Activated T-cell treated with anti-CD3 and anti-CD28 coated beads for 48 hours (primary cell): ENCODE measurements around the gene TP53.
A peak's percentile ranks its signal among the peaks of the same experiment; 100 is the strongest.

Experiments used
- DNase-seq: peaks from one replicate; pipeline ENCODE4 v3.0.0-alpha.2; 2020; ENCODE audit warnings: low read depth

Gene TP53

DNA sequence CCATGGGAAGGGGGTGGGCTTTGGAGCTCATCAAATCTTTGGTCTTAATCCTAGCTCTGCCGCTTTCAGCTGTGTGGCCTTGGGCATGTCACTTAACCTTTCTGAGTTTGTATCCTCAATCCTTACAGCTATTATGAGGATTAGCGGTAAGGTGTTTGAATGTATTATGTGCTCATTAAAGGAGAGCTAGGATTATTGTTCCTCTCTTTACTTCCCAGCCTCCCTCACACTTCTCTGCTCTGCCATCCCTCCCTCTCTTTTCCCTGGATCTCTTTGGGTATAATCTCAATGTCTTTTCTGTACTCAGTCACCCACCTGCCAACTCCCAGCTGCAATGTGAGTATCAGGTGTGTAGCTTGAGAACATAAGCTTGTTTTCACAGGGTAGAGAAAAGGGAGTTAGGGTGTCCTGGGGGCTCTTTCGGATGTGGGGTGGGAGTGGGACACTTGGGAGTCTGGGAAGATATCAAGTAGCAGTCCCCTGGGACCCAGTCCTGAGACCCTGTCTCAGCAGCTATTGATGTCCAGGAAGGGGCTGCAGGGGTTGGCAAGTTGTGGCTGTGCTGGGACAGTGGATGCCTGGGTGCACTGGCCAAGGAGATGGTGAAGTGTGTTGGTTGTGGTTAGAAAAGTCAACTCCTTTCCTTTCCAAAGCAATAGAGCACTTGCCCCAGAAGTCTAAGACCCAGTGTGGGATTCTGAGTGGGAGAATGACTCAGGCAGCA is 19.5 kb upstream of the TP53 start:
- DNase-seq = no peak

DNA sequence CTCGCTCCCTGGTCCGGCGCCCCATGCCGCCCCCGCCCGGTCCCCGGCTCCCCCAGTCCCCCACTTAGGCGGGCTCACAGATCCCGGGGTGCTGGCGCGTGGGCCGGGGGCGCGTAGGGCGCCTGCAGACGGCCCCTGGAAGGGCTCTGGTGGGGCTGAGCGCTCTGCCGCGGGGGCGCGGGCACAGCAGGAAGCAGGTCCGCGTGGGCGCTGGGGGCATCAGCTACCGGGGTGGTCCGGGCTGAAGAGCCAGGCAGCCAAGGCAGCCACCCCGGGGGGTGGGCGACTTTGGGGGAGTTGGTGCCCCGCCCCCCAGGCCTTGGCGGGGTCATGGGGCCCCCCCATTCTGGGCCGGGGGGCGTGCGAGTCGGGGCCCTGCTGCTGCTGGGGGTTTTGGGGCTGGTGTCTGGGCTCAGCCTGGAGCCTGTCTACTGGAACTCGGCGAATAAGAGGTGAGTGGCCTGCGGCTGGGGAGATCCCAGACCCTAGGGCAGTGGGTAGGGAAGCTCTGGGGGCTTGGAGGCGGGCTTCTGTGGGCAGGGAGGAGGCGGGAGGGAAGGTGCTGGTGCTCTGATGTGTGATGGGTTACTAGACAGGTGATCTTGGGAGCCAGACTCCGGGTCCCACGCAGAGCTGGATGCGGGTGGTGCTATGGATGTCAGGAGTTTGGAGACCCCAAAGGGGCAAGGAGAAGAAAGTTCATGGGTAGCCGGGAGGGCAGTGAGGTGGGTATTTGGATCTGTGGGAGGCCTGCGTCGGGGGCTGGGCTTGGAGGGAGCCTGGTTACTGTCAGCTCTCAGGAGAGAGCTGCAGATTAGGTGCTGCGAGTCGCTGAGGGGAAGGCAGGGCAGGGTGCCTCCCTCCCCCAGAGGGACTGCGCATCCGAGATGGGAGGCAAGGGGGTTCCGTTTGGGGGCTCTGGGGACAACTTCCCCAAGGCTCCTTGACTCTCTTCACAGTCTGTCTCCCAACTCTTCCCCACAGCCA is 18.3 kb upstream of the TP53 start:
- DNase-seq = no peak

DNA sequence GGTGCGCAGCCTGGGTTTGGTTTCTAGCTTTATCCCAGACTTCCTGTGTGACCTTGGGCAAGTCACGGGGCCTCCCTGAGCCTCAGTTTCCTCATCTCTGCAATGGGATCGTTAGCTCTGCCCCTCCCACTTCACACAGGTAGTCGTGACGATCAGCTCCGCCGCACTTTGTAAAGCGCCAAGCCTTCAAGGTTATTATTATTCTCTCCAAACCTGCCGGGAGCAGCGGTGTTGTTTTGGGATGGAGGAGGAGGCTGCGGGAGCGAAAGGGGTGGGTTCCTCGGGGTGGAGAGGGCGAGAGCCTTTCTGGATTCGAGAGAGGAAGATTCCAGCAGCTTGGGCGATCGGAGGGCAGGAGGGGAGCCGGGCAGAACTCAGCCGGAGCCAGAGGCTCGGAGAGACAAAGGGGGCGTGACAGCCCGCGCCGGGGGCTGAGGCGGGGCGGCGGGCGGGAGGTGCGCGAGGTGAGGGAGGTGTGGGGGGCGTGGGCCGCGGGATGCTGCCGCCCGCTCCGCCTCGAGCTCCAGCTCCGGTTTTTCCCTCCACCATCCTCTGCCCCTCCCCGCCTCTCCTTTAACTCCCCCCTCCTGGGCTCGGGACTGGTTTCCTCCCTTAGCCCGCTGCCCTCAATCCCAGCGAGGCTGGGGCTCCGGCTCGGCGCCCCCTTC is 17.4 kb upstream of the TP53 start, which contains the start of gene EFNB3:
Gene EFNB3, plus strand, starts transcription at position 602 of the 668 bp plus-strand sequence. CDS start 397 bp downstream, outside the sequence.
- no peak for DNase-seq

DNA sequence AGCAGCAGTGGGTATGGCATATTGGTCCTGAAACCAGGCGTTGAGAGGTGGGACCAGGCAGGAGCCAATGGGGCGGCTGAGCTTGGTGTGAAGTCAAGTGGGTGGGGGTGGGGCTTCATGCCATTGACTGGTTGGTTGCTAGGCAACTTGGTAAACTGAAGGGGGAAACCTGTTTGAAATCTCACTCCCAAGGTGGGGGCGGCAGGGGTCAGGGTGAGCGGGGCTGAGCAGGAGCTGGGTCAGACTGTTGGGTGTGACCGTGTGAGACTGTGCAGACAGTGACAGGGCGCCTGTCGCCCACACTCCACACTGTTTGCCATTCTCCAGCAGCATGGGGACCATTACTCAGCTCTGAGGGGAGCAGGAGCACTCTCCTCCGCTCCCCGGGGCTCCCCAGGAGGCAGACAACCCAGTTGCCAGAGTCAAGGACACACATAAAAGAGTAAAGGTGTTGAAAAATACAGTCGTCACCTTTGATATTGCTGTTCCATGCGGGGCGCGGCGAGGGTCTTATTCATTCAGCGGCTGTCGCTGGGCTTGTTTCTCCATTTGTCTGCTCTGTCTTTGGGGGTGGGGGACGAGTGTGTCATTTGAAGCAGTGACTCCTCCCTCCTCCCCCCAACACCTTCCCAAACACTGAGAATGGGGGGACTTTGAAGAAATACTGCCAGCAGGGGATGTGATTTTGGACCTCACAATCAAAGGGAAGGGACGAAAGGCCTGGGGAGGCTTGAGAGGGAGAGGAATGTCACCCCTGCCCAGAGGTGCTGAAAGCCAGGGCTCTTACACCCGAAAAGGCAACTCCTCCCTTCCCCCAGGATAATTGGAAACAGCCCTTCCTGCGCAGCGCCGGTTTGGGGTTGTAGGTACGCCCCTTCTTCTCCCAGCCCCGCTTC is 16.5 kb upstream of the TP53 start:
- DNase-seq = no peak

DNA sequence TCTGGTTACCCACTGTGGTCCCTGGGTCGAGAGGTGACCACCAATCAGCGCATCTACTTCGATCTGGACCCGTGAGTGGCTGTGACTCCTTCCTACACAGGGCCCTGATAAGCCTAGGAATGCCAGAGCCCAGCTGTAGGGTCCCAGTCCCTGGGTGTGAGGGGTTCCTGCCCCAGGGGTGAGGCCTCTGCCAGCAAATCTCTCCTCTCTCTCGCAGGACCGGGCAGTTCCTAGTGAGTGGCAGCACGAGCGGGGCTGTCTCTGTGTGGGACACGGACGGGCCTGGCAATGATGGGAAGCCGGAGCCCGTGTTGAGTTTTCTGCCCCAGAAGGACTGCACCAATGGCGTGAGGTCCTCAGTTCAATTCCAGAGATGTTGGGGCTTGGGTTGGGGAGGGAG is 15.5 kb upstream of the TP53 start:
- DNase-seq = no peak

DNA sequence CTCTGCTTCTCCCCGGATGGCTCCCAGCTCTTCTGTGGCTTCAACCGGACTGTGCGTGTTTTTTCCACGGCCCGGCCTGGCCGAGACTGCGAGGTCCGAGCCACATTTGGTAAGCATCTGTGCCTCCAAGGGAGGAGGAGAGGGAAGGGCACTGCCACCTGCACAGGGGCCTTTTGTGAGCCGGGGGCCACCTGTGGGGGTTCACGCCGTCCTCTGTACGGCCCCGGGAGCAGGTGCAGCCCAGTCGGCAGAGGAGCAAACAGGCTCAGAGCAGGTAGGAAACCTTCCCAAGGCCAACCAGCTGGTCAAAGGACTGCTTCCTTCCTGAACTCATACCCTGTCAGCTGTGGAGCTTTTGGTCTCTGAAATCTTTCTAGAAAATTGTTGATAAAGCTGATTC is 14.4 kb upstream of the TP53 start:
- DNase-seq = no peak

DNA sequence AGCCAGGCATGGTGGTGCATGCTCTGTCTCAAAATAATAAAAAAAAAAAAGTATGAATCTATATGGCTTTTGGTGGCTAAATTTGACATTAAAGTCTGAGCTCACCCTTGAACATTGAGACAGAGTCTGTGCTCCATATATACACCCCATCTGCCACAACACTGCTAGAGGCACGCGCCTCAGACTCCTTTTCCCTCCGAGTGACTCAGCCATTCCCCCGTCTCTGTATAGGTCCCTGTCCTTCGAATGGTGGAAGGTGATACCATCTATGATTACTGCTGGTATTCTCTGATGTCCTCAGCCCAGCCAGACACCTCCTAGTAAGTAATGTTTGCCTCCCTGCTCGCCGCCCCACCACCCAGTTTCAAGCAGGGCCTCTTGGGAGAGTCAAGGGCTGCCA is 13.2 kb upstream of the TP53 start:
- no peak for DNase-seq

DNA sequence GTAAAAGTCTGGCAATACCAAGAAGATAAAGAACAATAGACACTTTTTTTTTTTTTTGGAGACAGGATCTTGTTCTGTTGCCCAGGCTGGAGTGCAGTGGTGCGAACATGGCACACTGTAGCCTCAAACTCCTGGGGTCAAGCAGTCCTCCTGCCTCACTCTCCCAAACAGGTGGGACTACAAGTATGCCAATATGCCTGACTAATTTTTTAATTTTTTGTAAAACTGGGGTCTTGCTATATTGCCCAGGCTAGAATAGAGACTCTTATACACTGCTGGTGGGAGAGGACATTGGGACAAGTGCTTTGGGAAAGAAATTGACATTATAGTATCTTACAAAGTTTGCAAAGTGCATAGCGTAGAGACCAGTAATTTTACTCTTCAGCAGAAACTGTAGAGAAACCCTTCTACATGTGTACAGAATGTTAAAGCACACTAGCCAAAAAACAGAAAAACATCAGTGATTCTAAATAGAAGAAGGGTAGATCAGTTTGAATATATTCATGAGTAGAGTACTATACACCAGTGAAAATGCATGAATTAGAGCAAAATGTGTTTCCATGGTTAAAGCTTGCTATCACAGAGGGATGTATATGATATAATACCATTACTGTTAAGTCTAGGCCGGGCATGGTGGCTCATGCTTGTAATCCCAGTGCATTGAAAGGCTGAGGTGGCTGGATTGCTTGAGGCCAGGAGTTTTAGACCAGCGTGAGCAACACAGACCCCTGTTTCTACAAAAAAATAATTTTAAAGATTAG is 10.7 kb upstream of the TP53 start:
- DNase-seq = no peak

DNA sequence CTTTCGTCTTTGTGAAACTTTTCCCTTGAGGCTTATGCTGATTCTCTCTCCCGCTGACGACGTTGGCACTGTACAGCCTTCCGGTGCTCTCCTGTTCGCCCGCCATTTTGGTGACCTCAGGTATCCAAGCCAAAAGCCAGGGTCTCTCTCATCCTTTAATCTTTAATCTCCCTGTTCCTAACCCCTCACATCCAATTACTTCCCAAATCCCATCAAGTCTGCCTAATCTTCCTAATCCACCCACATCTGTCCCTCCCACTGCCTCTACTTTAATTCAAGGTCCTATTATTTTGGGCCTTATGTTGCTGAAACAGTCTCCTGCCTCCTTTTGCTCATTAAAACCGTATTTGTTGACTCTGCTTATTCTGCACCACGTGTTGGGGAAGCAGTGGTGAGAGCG is 8.3 kb upstream of the TP53 start:
- no peak for DNase-seq

DNA sequence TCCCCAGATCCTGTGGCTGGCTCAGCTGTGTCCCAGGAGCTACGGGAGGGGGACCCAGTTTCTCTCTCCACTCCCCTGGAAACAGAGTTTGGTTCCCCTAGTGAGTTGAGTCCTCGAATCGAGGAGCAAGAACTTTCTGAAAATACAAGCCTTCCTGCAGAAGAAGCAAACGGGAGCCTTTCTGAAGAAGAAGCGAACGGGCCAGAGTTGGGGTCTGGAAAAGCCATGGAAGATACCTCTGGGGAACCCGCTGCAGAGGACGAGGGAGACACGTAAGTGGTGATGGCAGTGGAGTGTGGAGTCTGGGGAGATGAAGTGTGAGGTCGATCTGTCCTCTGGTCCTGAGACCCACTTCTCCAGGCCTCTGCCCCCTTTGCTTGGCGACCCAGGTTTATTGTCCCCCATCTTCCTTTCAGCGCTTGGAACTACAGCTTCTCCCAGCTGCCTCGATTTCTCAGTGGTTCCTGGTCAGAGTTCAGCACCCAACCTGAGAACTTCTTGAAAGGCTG is 1.6 kb upstream of the TP53 start:
- no peak for DNase-seq

DNA sequence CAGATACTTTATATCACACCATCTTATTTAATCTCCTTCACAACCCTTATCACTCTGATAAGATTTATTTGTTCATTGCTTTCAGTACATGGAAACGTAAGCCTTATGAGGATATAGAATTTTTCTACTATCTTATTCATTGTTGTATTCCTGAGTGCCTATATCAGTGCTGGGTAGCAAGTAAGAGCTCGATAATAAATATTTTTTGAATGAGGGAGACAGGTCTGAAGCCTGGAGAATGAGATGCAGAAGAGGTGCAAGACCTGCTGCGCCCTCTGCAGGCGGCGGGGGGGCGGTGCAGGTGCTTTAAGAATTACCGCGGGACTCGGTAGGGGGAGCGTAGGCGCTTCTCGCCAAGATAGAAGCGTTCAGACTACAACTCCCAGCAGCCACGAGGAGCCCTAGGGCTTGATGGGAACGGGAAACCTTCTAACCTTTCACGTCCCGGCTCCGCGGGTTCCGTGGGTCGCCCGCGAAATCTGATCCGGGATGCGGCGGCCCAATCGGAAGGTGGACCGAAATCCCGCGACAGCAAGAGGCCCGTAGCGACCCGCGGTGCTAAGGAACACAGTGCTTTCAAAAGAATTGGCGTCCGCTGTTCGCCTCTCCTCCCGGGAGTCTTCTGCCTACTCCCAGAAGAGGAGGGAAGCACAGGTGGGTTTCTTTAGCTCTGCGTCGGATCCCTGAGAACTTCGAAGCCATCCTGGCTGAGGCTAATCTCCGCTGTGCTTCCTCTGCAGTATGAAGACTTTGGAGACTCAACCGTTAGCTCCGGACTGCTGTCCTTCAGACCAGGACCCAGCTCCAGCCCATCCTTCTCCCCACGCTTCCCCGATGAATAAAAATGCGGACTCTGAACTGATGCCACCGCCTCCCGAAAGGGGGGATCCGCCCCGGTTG is 868 bp upstream of the TP53 start, which contains the start of gene WRAP53:
Gene WRAP53, plus strand, starts transcription at position 570 of the 900 bp plus-strand sequence. Its CDS starts 172 bp downstream, at position 742.
- DNase-seq = peak; percentile 92

DNA sequence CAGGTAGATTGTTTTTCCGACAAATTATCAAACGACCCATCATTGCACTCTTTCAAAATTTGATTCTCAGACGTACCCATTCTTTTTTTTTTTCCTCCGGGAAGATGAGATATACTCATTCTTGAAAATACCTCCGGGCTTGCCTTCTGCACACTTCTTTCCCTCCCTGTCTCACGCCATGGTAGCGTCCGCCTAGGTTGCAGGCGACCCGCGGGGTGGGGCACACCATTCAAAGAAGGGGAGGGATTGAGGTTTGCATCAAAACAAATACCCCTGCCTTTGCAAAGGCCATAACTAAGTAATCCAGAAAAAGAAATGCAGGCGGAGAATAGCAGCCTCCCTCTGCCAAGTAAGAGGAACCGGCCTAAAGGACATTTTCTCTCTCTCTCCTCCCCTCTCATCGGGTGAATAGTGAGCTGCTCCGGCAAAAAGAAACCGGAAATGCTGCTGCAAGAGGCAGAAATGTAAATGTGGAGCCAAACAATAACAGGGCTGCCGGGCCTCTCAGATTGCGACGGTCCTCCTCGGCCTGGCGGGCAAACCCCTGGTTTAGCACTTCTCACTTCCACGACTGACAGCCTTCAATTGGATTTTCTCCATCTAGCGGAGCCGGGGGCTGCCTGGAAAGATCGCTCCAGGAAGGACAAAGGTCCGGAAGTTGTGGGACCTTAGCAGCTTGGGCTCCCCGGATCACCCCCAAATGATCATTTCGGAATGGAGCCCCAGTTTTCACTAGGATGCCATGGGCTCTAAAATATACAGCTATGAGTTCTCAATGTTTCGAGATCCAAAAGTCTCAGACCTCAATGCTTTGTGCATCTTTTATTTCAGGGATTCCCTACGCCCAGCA is 843 bp downstream of the TP53 start:
- peak; percentile 71 for DNase-seq

DNA sequence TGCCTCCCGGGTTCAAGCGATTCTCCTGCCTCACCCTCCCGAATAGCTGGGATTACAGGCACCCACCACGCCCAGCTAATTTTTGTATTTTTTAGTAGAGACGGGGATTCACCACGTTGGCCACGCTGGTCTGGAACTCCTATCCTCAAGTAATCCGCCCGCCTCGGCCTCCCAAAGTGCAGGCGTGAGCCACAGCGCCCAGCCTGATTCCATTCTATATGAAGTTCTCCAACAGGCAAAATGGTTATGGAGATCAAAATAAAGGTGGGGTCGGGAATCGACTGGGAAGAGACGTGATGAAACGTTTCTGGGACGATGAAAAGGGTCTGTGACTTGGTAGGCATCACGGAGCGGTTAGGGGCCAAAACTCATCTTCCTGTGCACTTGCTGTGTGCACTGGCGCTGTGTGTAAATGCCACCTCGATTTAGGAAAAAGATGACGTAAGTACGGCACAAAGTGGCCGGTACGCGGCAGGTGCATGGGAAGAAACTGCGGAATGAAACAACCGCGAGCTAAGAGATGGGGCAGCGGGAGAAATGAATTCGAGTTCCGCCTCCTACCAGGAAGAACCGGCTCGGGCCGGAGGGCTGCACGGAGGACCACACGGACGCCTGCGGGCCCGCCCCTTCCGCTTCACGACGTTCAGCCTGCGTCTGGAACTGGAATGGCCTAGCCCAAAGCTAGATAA is 1.6 kb downstream of the TP53 start:
- peak; percentile 85 for DNase-seq

DNA sequence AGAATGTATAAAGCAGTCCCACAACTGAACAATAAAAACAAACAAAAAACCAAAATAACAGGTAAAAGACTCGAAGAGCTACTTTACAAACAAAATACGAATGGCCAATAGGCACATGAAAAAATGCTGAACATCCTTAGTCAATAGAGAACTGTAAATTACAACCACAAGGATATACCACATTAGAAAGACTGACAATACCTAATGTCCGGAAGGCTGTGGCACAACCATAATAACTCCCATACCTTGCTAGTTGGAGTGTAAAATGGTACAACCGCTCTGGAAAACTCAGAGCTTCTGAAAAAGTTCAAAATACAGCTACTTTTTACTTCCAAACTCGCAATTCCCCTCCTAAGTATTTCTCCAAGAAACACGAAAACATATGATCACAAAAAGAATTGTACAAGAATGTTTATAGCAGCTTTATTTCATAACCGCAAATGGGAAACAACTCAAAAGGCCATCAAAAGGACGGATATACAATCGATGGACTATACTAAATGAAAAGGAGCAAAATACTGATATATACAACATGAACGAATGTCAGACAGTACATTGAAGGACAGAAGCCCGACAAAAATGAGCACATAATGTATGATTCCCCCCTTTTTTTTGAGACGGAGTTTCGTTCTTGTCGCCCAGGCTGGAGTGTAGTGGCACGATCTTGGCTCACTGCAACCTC is 2.3 kb downstream of the TP53 start:
- no peak for DNase-seq

DNA sequence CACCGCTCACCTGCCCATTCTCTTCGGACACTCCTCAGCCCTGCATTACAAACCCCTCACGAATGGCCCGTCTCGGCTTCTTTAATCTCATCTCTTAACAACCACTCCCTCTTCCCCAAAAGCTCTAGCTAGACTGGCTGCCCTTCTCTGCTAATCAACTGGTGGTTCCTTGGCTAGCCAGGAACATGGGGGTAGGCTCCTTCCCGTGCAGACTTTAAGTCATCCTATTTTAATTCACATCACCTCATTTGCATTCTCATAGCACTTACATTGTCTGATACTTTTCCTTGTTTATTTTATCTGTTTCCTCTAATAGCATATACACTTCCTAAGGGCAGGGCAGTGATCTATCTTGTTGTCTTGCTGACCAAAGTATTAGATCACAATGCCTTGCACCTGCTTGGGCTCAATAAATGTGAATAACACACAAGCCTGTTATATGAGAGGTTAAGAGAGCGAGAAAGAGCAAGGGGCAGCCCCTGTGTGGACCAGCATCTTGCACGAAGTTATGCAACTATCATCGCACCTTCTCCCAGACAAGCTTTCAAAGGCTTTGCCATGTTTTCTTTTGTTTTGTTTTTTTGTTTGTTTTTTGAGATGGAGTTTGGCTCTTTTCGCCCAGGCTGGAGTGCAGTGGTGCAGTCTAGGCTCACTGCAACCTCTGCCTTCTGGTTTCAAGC is 9.8 kb downstream of the TP53 start:
- DNase-seq = no peak

DNA sequence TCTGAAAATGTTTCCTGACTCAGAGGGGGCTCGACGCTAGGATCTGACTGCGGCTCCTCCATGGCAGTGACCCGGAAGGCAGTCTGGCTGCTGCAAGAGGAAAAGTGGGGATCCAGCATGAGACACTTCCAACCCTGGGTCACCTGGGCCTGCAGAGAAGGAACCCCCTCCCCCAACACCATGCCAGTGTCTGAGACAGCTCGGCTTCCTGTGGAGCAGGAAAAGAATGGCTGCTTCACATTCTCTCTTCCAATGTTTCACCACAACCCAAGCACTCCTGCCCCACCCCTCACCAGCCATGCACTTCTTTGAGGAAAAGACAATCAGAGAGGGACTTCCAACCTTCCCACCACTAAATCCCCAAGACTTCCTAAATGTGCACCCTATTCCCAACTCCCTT is 10.8 kb downstream of the TP53 start:
- DNase-seq = no peak

DNA sequence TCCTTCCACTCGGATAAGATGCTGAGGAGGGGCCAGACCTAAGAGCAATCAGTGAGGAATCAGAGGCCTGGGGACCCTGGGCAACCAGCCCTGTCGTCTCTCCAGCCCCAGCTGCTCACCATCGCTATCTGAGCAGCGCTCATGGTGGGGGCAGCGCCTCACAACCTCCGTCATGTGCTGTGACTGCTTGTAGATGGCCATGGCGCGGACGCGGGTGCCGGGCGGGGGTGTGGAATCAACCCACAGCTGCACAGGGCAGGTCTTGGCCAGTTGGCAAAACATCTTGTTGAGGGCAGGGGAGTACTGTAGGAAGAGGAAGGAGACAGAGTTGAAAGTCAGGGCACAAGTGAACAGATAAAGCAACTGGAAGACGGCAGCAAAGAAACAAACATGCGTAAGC is 12.4 kb downstream of the TP53 start:
- DNase-seq = no peak
